Smooth muscle cell (in vitro differentiated cells): ENCODE measurements around the gene ZBTB47. TPM values are rescaled to one million over a fixed set of nuclear protein-coding genes. Genes with fewer than 3 reads are reported as not detected.

Source experiments
- DNase-seq: peaks from one replicate; lab custom pipeline; 2025; ENCODE audit not compliant: unreplicated experiment; lab: John Stamatoyannopoulos, UW
- H2AFZ ChIP-seq: fragments of 200-600 bp; sonication (generic); 2 replicates; pipeline ENCODE4 v1.6.0; 2016; ENCODE audit warnings: antibody characterized with exemption, low read depth, mild to moderate bottlenecking
- H3F3A ChIP-seq: fragments of 200-600 bp; sonication (generic); 2 replicates; pipeline ENCODE4 v1.6.0; 2017; ENCODE audit warnings: antibody characterized with exemption, low read depth
- H3K27ac ChIP-seq: fragments of 200-600 bp; sonication (generic); 2 replicates; pipeline ENCODE4 v1.5.1; 2016; ENCODE audit warnings: low read depth, mild to moderate bottlenecking
- H3K27me3 ChIP-seq: fragments of 200-600 bp; sonication (generic); 2 replicates; pipeline ENCODE4 v1.6.1; 2016; ENCODE audit warnings: low read depth, mild to moderate bottlenecking
- H3K36me3 ChIP-seq: fragments of 200-600 bp; sonication (generic); 2 replicates; pipeline ENCODE4 v1.5.1; 2016; ENCODE audit warnings: low read depth
- H3K4me1 ChIP-seq: fragments of 200-600 bp; sonication (generic); 2 replicates; pipeline ENCODE4 v1.5.1; 2016; ENCODE audit warnings: low read depth
- H3K4me2 ChIP-seq: fragments of 200-600 bp; sonication (generic); 2 replicates; pipeline ENCODE4 v1.6.0; 2016; ENCODE audit warnings: mild to moderate bottlenecking
- H3K4me3 ChIP-seq: fragments of 200-600 bp; sonication (generic); 2 replicates; pipeline ENCODE4 v1.5.1; 2016; ENCODE audit warnings: mild to moderate bottlenecking
- H3K79me2 ChIP-seq: fragments of 200-600 bp; sonication (generic); 2 replicates; pipeline ENCODE4 v1.6.0; 2016; ENCODE audit warnings: low read depth, mild to moderate bottlenecking
- H3K9ac ChIP-seq: fragments of 200-600 bp; sonication (generic); 2 replicates; pipeline ENCODE4 v1.6.0; 2016; ENCODE audit warnings: low read depth
- H3K9me3 ChIP-seq: fragments of 200-600 bp; sonication (generic); replicated peaks from 2 replicates; pipeline ENCODE4 v1.5.1; 2016; ENCODE audit warnings: low read depth
- H4K20me1 ChIP-seq: fragments of 200-600 bp; sonication (generic); 2 replicates; pipeline ENCODE4 v1.6.0; 2016; ENCODE audit warnings: low read depth
- CTCF ChIP-seq: fragments of 200-600 bp; sonication (generic); IDR thresholded peaks from 2 replicates; pipeline ENCODE4 v1.5.1; 2017; ENCODE audit warnings: borderline replicate concordance, mild to moderate bottlenecking, antibody characterized with exemption; ENCODE audit not compliant: insufficient read depth, poor library complexity, severe bottlenecking
- WGBS: methylation state at CpG from one replicate; pipeline ENCODE4 v1.1.7; 2016; ENCODE audit warnings: low lambda C conversion rate; 5-methylcytosine and 5-hydroxymethylcytosine counted together
- polyA plus RNA-seq: library from polyadenylated mRNA; unstranded; fragments of >200 nt; fragmentation: Nextera tagmentation; extraction: Ambion mirVana; gene quantifications from 2 replicates; pipeline ENCODE4 v1.2.1, GENCODE V29; 2016
- total RNA-seq: library from RNA; depleted of rRNA; stranded (reverse); fragments of >200 nt; gene quantifications from 2 replicates; pipeline ENCODE4 v1.2.3, GENCODE V29; 2014

The ZBTB47 gene
- total and polyA plus RNA-seq, 2 experiments from 2014 or later: 4.6 to 7.7 TPM

DNA sequence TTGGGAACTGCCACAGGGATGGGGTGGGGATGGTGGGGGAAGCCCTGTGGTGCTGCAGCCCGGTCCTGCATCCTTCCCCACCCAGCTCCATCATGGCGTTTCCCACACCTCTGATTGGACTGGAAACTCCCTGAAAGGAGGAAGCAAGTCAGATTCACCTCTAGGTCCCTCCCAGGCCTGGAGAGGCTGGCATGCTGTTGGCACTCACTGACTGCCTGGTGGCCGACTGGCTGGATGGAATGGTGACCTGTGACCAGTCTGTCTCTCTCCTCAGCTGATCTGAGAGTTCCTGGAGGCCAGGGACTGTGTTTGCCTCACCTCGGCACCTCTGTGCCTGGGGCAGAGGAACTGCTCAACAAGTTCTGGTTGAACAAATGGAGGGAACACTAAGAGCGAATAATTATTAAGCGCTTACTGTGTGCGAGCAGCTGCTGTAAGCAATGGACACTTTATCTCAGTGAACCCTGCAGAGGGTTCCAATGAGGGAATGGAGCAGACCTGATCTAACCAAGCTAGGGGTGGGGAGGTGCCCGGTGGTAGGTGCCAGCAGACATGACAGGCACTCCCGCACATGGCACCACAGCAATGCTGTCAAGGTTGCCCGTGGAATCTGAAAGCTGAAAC is 52.6 kb downstream of the ZBTB47 start:
- Histone ChIP-seq H3K4me1 (no peaks in the 10 kb centered on the region), H3K27me3 (no peaks in the 10 kb centered on the region), H3K4me2 (no peak overlapping the region), H3K9me3 (no peaks in the 10 kb centered on the region), H4K20me1 (no peaks in the 10 kb centered on the region), H3F3A (no peaks in the 10 kb centered on the region), H3K27ac (no peak overlapping the region), H3K4me3 (no peak overlapping the region), H3K9ac (no peak overlapping the region), H3K36me3 (no peaks in the 10 kb centered on the region), H3K79me2 (no peaks in the 10 kb centered on the region), H2AFZ (no peak overlapping the region)
- TF ChIP-seq CTCF: no peak
- 89% methylated on average over 10 of the region's 10 CpGs for WGBS
- no peak for DNase-seq

GRCh38 chr3:42706721-42707619 is 53.5 kb downstream of the ZBTB47 start:
- DNase-seq: no peak
- H3K79me2 ChIP-seq: no peaks in the 10 kb centered on the region
- no peaks in the 10 kb centered on the region for H3K36me3 ChIP-seq
- H2AFZ ChIP-seq: no peak overlapping the region
- 79% methylated on average over 7 of the region's 7 CpGs for WGBS
- H3K27me3 ChIP-seq: no peaks in the 10 kb centered on the region
- H3F3A ChIP-seq: no peaks in the 10 kb centered on the region
- no peaks in the 10 kb centered on the region for H4K20me1 ChIP-seq
- no peak overlapping the region for H3K27ac ChIP-seq
- no peak for TF ChIP-seq CTCF
- H3K4me2 ChIP-seq: no peak overlapping the region
- no peak overlapping the region for H3K4me3 ChIP-seq
- H3K9ac ChIP-seq: no peak overlapping the region
- no peaks in the 10 kb centered on the region for H3K9me3 ChIP-seq
- H3K4me1 ChIP-seq: no peaks in the 10 kb centered on the region

DNA sequence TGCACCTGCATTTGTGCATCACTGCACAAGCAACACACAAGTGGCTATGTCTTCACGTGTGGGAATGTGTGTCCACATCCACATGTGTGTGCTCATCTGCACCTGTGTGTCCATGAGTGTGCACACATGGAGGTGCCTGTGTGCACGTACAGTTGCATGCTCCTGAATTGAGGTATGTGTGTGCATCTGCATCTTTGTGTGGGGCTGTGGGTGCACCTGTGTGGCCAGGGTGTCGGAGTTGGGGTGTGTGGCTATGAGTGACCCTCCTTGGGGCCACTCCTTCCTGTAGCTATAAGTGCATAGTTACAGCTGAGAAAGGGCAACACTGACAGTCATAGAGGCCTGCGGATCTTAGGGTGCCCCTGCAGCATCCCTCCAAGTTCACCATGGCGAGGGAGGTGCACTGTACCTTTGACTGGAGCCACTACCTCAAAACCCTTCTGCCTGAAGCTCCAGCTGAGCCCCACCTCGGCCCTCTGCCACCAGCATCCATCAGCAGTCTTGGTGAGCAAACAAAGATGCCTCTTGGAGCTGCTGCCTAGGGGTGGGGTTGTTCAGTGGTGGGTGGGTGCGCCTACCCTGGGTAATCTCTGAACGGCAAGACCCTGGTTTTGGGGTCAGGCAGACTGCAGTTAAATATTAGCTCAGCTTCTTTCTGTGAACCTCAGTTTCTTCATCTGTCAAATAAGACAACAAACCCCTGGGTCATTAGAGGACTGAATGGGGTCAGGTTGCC is 54.3 kb downstream of the ZBTB47 start:
- TF ChIP-seq CTCF: no peak
- Histone ChIP-seq H2AFZ (no peak overlapping the region), H3K79me2 (no peaks in the 10 kb centered on the region), H3K4me1 (no peaks in the 10 kb centered on the region), H3K9me3 (no peaks in the 10 kb centered on the region), H3K4me3 (no peak overlapping the region), H3F3A (no peaks in the 10 kb centered on the region), H3K9ac (no peak overlapping the region), H3K4me2 (no peak overlapping the region), H3K36me3 (no peaks in the 10 kb centered on the region), H3K27ac (no peak overlapping the region), H4K20me1 (no peaks in the 10 kb centered on the region), H3K27me3 (no peaks in the 10 kb centered on the region)
- 82% methylated on average over 8 of the region's 8 CpGs for WGBS
- DNase-seq: no peak
